NCI-H69 (cell line): ENCODE results near the gene C17orf58.

Experiments
- DNase-seq: peaks from one replicate; lab custom pipeline; 2025; lab: John Stamatoyannopoulos, UW

C17orf58 gene

GRCh38 chr17:67959510-67959909 is 36.8 kb downstream of the C17orf58 start:
- peak; percentile 61 for DNase-seq

- no peak for DNase-seq
Measured at GRCh38 chr17:67950945-67951344, 45.3 kb downstream of the C17orf58 start.

GRCh38 chr17:67947325-67947813 is 48.9 kb downstream of the C17orf58 start:
- DNase-seq = no peak

GRCh38 chr17:67946513-67946912 is 49.8 kb downstream of the C17orf58 start:
- no peak for DNase-seq

- no peak for DNase-seq
Measured at GRCh38 chr17:67944035-67944434, 52.2 kb downstream of the C17orf58 start.

GRCh38 chr17:67942810-67943209 is 53.5 kb downstream of the C17orf58 start:
- DNase-seq = peak; percentile 16
